Renal cortex interstitium (tissue), 11 donors: ENCODE data around the gene COX7C. TPM values are rescaled to one million over a fixed set of nuclear protein-coding genes. Genes with fewer than 3 reads are reported as not detected.
"Not testable (repeated sequence)": the region's sequence is repeated elsewhere in the genome, so short reads cannot be mapped to it uniquely, and the experiment has no call there.

Experiments used
- DNase-seq, 11 donors: peaks; one replicate each; pipeline ENCODE4 v3.0.0-alpha.2; 2013; ENCODE audit warnings: low read depth in 9 of 11, low spot score in 4 of 11; ENCODE audit errors: extremely low read depth in 1 of 11
- polyA plus RNA-seq, 3 donors: library from polyadenylated mRNA; unstranded; fragments of 120-200 nt; gene quantifications; one replicate each; pipeline ENCODE4 v1.2.1, GENCODE V29; 2013; ENCODE audit not compliant: insufficient read length in 3 of 3

The COX7C gene
- polyA plus RNA-seq, 3 donors, result 947 to 1,107 (median 1,072) TPM

DNA sequence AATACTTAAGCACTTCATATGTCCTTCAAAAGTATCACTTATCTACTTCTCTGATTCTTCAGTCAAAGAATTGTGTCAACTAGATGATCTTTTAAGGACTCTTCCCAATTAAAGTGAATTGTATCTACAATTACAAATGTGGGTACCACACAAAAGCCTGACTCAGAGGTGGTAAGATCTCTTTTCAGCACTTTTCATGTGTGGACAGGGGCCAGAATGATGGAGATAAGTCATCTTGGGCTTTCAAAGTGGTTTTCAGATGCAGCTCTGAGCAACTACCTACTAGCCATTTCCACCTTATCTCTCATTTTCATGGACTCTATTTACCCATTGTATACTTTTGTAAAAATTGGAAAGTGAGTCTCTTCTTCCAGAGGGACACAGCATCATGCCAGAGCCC, 8.4 kb downstream of the COX7C start:
- no peak for DNase-seq

- no peak for DNase-seq
Measured at GRCh38 chr5:86631165-86631564, 13.4 kb downstream of the COX7C start.

DNA sequence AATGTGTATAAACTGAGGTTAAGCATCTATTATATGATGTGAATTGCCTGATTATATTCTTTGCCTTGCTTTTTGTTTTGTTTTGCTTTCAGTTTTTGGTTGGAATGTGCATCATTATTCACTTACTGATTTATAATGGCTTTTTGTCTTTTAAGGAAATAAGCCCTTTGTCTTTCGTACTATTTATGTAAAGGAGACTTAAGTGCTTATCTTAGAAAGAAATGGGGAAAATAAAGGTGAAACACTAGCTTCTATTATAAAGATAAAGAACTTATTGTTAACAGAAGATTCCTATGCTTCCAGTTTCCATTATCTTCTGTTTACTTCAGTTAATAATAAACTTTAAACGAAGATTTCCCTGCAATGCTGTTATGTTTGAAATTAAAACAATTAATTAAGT, 23.3 kb downstream of the COX7C start:
- DNase-seq, result no peak

DNA sequence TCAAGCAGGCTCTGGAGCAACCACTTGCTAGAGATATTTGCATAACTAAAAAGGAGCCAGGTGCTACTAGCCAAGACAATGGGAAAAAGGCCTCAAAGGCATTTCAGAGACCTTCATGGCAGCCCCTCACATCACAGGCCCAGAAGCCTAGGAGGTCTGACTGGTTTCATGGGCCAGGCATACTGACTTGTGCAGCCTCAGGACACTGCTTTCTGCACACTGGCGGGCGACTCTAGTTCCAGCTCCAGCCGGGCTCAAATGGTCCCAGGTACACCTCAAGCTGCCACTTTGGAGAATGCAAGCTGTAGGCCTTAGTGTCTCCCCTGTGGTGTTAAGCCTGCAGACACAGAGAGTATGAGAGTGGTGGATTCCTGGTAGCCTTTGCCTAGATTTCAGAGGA, 27.1 kb downstream of the COX7C start:
- DNase-seq, result no peak

DNA sequence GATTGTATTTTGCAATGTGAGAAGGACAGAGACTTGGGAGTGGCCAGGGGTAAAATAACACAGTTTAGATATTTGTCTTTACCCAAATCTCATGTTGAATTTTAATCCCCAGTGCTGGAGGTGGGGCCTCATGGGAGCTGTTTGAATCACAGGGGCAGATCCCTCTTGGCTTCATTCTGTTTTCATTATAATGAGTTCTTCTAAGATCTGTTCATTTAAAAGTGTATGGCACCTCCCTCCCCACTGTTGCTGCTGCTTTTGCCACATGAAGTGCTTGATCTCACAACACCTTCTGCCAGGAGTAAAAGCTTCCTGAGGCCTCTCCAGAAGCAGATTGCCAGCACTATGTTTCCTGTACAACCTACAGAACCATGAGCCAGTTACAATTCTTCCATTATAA, 28.1 kb downstream of the COX7C start:
- DNase-seq, result no peak

- no peak for DNase-seq
Measured at GRCh38 chr5:86646671-86647070, 28.9 kb downstream of the COX7C start.

DNA sequence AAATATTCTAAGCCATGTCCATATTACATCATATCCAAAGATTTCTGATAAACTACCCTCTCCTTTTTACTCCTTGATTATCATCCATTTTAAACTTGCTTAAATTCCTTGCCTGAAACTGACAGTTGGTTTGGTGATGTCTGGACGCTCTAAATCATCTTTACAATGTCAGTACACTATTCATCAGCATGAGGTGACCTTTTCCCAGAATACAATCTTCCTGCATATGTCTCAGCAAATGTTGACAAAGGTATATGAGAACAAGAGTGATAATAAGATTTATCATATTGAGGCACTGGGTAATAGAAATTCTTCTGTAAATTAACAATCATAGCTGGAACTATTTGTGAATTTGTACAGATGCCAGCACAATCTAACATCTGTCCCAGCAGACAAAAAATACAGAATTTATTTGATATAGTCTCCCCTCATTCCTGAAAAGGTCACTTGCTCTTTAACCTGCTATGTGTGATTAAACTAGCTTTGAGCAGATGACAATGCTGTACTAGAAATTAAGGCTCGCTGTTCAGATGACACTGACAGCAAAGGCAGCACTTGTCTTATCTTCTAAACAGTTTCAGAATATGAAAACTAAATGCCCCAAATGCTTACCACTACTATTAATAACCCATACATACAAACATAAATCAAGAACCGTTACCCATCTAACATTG, 32.2 kb downstream of the COX7C start:
- DNase-seq, result no peak

DNA sequence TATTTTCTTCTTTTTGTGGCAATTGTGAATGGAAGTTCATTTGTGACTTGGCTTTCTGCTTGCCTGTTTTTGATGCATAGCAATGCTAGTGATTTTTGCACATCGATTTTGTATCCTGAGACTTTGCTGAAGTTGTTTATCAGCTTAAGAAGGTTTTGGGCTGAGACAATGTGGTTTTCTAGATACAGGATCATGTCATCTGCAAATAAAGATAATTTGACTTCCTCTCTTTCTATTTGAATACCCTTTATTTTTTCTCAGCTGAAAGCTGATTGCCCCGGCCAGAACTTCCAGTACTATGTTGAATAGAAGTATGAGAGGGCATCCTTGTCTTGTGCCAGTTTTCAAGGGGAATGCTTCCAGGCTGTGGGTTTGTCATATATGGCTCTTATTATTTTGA, 43.0 kb downstream of the COX7C start:
- DNase-seq, result not testable (repeated sequence)

DNA sequence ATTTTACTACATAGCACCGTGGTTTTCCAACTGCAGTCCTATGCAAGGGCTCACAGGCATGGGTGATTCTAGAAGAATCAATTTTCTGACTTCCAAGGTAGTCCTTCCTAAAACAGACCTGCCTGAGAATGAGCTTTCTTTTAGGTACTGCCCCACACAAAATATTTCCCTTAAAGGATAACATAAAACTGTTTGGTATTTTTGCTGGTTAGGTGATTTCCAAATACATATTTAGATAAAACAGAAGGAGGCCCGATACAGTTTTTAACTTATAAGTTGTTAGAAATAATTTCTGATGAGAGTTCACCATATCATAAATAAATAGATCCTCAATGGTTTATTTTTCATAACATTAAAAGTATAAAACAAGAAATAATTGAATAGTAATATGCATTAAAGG, 46.4 kb downstream of the COX7C start:
- no peak for DNase-seq

DNA sequence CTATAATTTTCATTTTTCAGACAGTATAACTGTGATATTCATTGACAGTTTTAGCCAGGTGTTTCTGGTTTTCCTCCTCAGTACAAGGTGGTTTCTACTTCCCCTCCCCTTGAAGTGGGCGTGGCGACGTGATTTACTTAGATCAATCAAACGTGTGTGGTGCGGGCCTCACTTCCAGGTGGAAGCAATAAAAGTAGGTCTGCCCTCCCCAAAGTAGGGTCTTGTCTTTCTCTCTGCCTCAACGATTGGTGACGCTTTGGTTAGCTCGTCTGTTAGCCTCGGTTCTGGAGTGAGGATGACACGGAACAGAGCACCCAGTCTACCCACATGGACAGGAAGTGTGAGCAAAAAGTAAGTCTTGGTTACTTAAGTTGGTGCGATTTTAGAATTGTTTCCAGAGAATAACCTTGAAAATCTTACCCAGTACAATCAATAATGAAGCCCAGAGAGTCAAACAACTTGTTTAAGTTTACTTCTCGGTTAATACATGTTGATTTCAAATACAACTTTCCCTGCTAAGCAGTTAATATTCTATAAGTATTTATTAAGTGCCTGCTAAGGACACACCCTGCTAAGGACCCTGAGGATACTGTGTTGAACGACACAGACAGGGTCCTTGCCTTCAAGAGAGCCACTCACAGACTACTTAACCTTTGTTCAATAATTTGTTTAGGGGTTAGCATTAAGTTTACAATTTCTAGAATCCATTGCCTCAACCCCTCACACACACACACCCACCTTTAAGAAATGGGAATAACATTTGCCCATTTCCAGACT, 48.4 kb downstream of the COX7C start:
- DNase-seq, result no peak

DNA sequence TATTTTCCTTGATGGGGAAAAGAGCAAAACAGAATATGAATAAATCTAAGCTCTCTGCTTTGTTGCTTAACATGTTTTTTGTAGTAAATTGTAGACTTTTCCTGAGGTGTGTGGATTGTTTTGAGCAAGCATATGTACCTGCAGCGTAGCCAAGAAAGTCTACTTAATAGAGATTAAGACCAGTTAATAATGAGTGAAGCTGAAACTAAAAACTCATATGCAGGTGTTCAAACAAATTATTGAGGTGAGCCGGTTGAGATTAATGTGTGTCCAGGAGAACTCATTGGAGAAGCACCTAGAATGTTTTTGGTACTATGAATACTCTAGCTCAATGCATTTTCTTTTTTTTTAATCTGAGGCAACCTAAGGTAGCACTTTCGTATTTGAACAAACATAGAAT, 49.2 kb downstream of the COX7C start:
- DNase-seq, result no peak
